H1 (cell line): ENCODE data around the gene CDH22. TPM values are rescaled to one million over a fixed set of nuclear protein-coding genes. Genes with fewer than 3 reads are reported as not detected.

ENCODE experiments used
- CTCF ChIA-PET: fragments of 300-600 bp; sonication (Branson Sonifier 250); formaldehyde crosslinking; loops from one replicate; lab custom pipeline; 2021; ENCODE audit not compliant: partially characterized antibody; lab: Charles Lee
- POLR2A ChIA-PET: fragments of 300-600 bp; sonication (Branson Sonifier 250); formaldehyde crosslinking; loops from one replicate; lab custom pipeline; 2021; ENCODE audit warnings: inconsistent platforms; ENCODE audit not compliant: partially characterized antibody; lab: Charles Lee
- DNase-seq, 2 experiments: peaks; one replicate each; pipeline versions ENCODE4 v3.0.0 to v3.0.0-alpha.2; 2010 to 2022; ENCODE audit warnings: low spot score in 2 of 2, low read depth in 1 of 2, mixed read lengths in 1 of 2
- FAIRE-seq: peaks from 2 replicates; lab custom pipeline; 2011; peaks lifted over from hg19 to GRCh38; lab: Jason Lieb, UNC
- H2AFZ ChIP-seq: 2 replicates; pipeline ENCODE4 v1.8.1; 2012; ENCODE audit warnings: low read length, inconsistent platforms
- H2AK5ac ChIP-seq: 2 replicates; pipeline ENCODE4 v1.6.1; 2013; ENCODE audit warnings: low read depth, low read length
- H2BK120ac ChIP-seq: replicated peaks from 2 replicates; pipeline ENCODE3; 2013; ENCODE audit warnings: low read depth, low read length, inconsistent platforms
- H2BK12ac ChIP-seq: 2 replicates; pipeline ENCODE4 v1.6.1; 2013; ENCODE audit warnings: low read depth, low read length
- H2BK15ac ChIP-seq: 2 replicates; pipeline ENCODE4 v1.6.1; 2013; ENCODE audit warnings: low read length
- H2BK20ac ChIP-seq: 2 replicates; pipeline ENCODE4 v1.6.1; 2013; ENCODE audit warnings: low read length
- H2BK5ac ChIP-seq: 2 replicates; pipeline ENCODE4 v1.6.1; 2013; ENCODE audit warnings: low read depth, low read length
- H3K14ac ChIP-seq: 2 replicates; pipeline ENCODE4 v1.6.1; 2013; ENCODE audit warnings: inconsistent platforms; ENCODE audit not compliant: insufficient read length
- H3K18ac ChIP-seq: 2 replicates; pipeline ENCODE4 v1.6.1; 2013; ENCODE audit warnings: low read length; ENCODE audit errors: extremely low read depth
- H3K23ac ChIP-seq: 2 replicates; pipeline ENCODE4 v1.6.1; 2013; ENCODE audit warnings: inconsistent platforms; ENCODE audit not compliant: insufficient read length
- H3K23me2 ChIP-seq: 2 replicates; pipeline ENCODE4 v1.6.1; 2013; ENCODE audit warnings: low read depth, low read length
- H3K27ac ChIP-seq: 2 replicates; pipeline ENCODE4 v1.6.1; 2011; ENCODE audit warnings: low read depth, low read length, inconsistent platforms
- H3K27me3 ChIP-seq, 4 experiments: replicated peaks in 1 of 4; 1 replicate in 1 of 4; 2 replicates in 3 of 4; pipeline versions ENCODE4 v1.6.1 to v1.8.1; 2011 to 2013; ENCODE audit warnings: low read length in 3 of 4, mild to moderate bottlenecking in 3 of 4, inconsistent platforms in 2 of 4, mixed read lengths in 2 of 4, moderate library complexity in 1 of 4; ENCODE audit not compliant: control insufficient read depth in 3 of 4, insufficient read depth in 3 of 4; ENCODE audit errors: extremely low read depth in 1 of 4
- H3K36me3 ChIP-seq, 4 experiments: 2 replicates each; pipeline versions ENCODE4 v1.6.1 to v1.8.1; 2011 to 2013; ENCODE audit warnings: mild to moderate bottlenecking in 4 of 4, low read length in 3 of 4, moderate library complexity in 2 of 4, control low read depth in 1 of 4, inconsistent platforms in 1 of 4; ENCODE audit not compliant: insufficient read depth in 4 of 4, control insufficient read depth in 2 of 4
- H3K4ac ChIP-seq: replicated peaks from 2 replicates; pipeline ENCODE3; 2013; ENCODE audit warnings: low read length, low read depth, mixed read lengths, inconsistent platforms; ENCODE audit not compliant: insufficient read length
- H3K4me1 ChIP-seq, 4 experiments: replicated peaks in 1 of 4; 1 replicate in 1 of 4; 2 replicates in 3 of 4; pipeline versions ENCODE4 v1.6.1 to v1.8.1; 2011 to 2013; ENCODE audit warnings: low read length in 3 of 4, inconsistent platforms in 2 of 4, mixed read lengths in 1 of 4; ENCODE audit not compliant: insufficient read depth in 4 of 4, control insufficient read depth in 3 of 4
- H3K4me2 ChIP-seq, 2 experiments: 2 replicates each; pipeline versions ENCODE4 v1.6.1 to v1.8.1; 2011 to 2013; ENCODE audit warnings: low read depth in 2 of 2, low read length in 2 of 2, control low read depth in 1 of 2, inconsistent platforms in 1 of 2, mild to moderate bottlenecking in 1 of 2; ENCODE audit not compliant: insufficient read depth in 1 of 2
- H3K4me3 ChIP-seq, 4 experiments: fragments of 200-600, 300-600 bp in 1 of 4; sonication (generic), shearing (Covaris generic), sonication (Bioruptor Twin) in 1 of 4; 2 replicates each; pipeline versions ENCODE4 v1.5.1 to v1.8.1; 2011 to 2016; ENCODE audit warnings: low read length in 4 of 4, low read depth in 3 of 4, control low read depth in 2 of 4, inconsistent platforms in 2 of 4, mild to moderate bottlenecking in 2 of 4, mixed read lengths in 1 of 4, moderate library complexity in 1 of 4; ENCODE audit not compliant: insufficient read depth in 2 of 4; ENCODE audit errors: extremely low read depth in 1 of 4
- H3K56ac ChIP-seq: replicated peaks from 2 replicates; pipeline ENCODE3; 2013; ENCODE audit warnings: low read depth, mild to moderate bottlenecking, mixed read lengths, low read length, inconsistent platforms; ENCODE audit not compliant: insufficient read length
- H3K79me1 ChIP-seq: 2 replicates; pipeline ENCODE4 v1.6.1; 2013; ENCODE audit warnings: low read depth, low read length, control low read depth
- H3K79me2 ChIP-seq, 2 experiments: 2 replicates each; pipeline versions ENCODE4 v1.6.1 to v1.8.1; 2012 to 2013; ENCODE audit warnings: low read length in 2 of 2, mild to moderate bottlenecking in 2 of 2, inconsistent platforms in 1 of 2; ENCODE audit not compliant: insufficient read depth in 2 of 2, control insufficient read depth in 1 of 2
- H3K9ac ChIP-seq, 4 experiments: replicated peaks in 1 of 4; 1 replicate in 1 of 4; 2 replicates in 3 of 4; pipeline versions ENCODE4 v1.6.1 to v1.8.1; 2011 to 2013; ENCODE audit warnings: low read depth in 3 of 4, low read length in 3 of 4, control low read depth in 2 of 4, mild to moderate bottlenecking in 2 of 4, moderate library complexity in 2 of 4, inconsistent platforms in 1 of 4; ENCODE audit errors: extremely low read depth in 1 of 4
- H3K9me3 ChIP-seq, 2 experiments: 2 replicates each; pipeline versions ENCODE4 v1.6.1 to v1.8.1; 2012 to 2013; ENCODE audit warnings: mild to moderate bottlenecking in 2 of 2, moderate library complexity in 2 of 2, control low read depth in 1 of 2, inconsistent platforms in 1 of 2, low read depth in 1 of 2, low read length in 1 of 2, mixed read lengths in 1 of 2; ENCODE audit not compliant: insufficient read depth in 2 of 2
- H4K20me1 ChIP-seq, 2 experiments: replicated peaks in 1 of 2; 2 replicates each; pipeline versions ENCODE3 to v1.8.1; 2011 to 2013; ENCODE audit warnings: inconsistent platforms in 2 of 2, low read length in 2 of 2, mild to moderate bottlenecking in 1 of 2; ENCODE audit not compliant: insufficient read depth in 2 of 2, control insufficient read depth in 1 of 2
- H4K5ac ChIP-seq: 2 replicates; pipeline ENCODE4 v1.6.1; 2013; ENCODE audit warnings: low read length, low read depth, mixed read lengths, inconsistent platforms; ENCODE audit not compliant: insufficient read length
- H4K8ac ChIP-seq: 2 replicates; pipeline ENCODE4 v1.8.0; 2013; ENCODE audit warnings: mild to moderate bottlenecking, moderate library complexity, low read length, inconsistent platforms; ENCODE audit not compliant: insufficient read depth; ENCODE audit errors: extremely low read depth
- H4K91ac ChIP-seq: replicated peaks from 2 replicates; pipeline ENCODE3; 2013; ENCODE audit warnings: low read length, mixed read lengths, inconsistent platforms; ENCODE audit not compliant: insufficient read length
- CHD2 ChIP-seq: IDR thresholded peaks from 2 replicates; pipeline ENCODE4 v1.6.1; 2012; ENCODE audit warnings: low read length, improper control_type of control experiment
- MAFK ChIP-seq: IDR thresholded peaks from 2 replicates; pipeline ENCODE4 v1.6.1; 2012; ENCODE audit warnings: low read depth, mild to moderate bottlenecking, improper control_type of control experiment, low read length
- POLR2A ChIP-seq, 2 experiments: IDR thresholded peaks; 1 replicate in 1 of 2; 2 replicates in 1 of 2; pipeline ENCODE4 v1.6.1; 2011; ENCODE audit warnings: low read depth in 2 of 2, low read length in 2 of 2, mild to moderate bottlenecking in 2 of 2; ENCODE audit errors: control extremely low read depth in 1 of 2
- SP1 ChIP-seq: IDR thresholded peaks from 2 replicates; pipeline ENCODE4 v1.6.1; 2011; ENCODE audit warnings: low read depth, low read length
- WGBS, 2 experiments: shearing (Covaris generic) in 1 of 2; methylation state at CpG; one replicate each; pipeline versions ENCODE4 v1.1.6 to v1.1.7; 2013 to 2015; ENCODE audit warnings: low lambda C conversion rate in 2 of 2, mixed read lengths in 2 of 2, inconsistent platforms in 1 of 2, low coverage in 1 of 2, missing lambda C conversion rate in 1 of 2; ENCODE audit not compliant: insufficient replicate concordance in 2 of 2, insufficient coverage in 1 of 2, insufficient read length in 1 of 2; ENCODE audit errors: extremely low coverage in 1 of 2, missing lambda C conversion rate in 1 of 2; 5-methylcytosine and 5-hydroxymethylcytosine counted together
- polyA plus RNA-seq, 7 experiments: library from polyadenylated mRNA; depleted of rRNA in 3 of 7; stranded (reverse) in 5 of 7; unstranded in 2 of 7; fragments of >200 nt in 5 of 7; fragments of 200-250 nt in 2 of 7; gene quantifications; 1 replicate in 5 of 7; 2 replicates in 1 of 7; 4 replicates in 1 of 7; pipeline versions ENCODE4 v1.2.1 to v1.2.3, GENCODE V29; 2011 to 2013; ENCODE audit warnings: missing spikeins in 2 of 7, mixed read lengths in 2 of 7
- total RNA-seq: library from RNA; stranded (reverse); fragmentation: NEBNext Ultra II Directional; extraction: Animal tissue kit (Norgen Biotek cat#: 25700); gene quantifications from 2 replicates; pipeline ENCODE4 v1.2.1, GENCODE V29; 2021
- TF ChIP-seq, protein P1 (sequence below): IDR thresholded peaks from 2 replicates; pipeline ENCODE4 v1.6.1; 2012; ENCODE audit warnings: inconsistent platforms

The CDH22 gene
- total and polyA plus RNA-seq, 2 of the 8 experiments (the other 6 are each of a cell fraction or from before 2014, with no cell fraction given) = 0.35 to 0.39 TPM

- WGBS, 2 experiments = 78% methylated on average over 10 of the region's 10 CpGs; no CpG with 5 or more reads in 1 of the 2 experiments
- Histone ChIP-seq H3K4me3 (no peak overlapping the region), H3K18ac (peak overlapping the region; percentile 95), H3K56ac (no peak overlapping the region), H3K14ac (no peak overlapping the region), H3K23ac (no peak overlapping the region), H4K91ac (peak overlapping the region; percentile 45), H3K36me3 (no peaks in the 10 kb centered on the region), H2BK20ac (peak overlapping the region; percentile 95), H3K27ac (no peak overlapping the region), H3K4me2 (no peak overlapping the region), H2BK12ac (peak overlapping the region; percentile 97; the same call in 1 of the 2 replicates), H3K27me3 (no peaks in the 10 kb centered on the region), H2AK5ac (peak overlapping the region; percentile 94), H2BK5ac (peak overlapping the region; percentile 86; the same call in 1 of the 2 replicates), H4K20me1 (no peaks in the 10 kb centered on the region), H2BK120ac (no peak overlapping the region), H4K8ac (peak overlapping the region; percentile 58; the same call in 1 of the 2 replicates), H2BK15ac (peak overlapping the region; percentile 76; the same call in 1 of the 2 replicates), H3K79me1 (no peaks in the 10 kb centered on the region), H3K9me3 (no peaks in the 10 kb centered on the region), H3K4ac (no peak overlapping the region), H4K5ac (no peak overlapping the region), H3K79me2 (no peaks in the 10 kb centered on the region), H3K9ac (no peak overlapping the region), H3K23me2 (peaks cover 4% of the 10 kb centered on the region; the same call in 1 of the 2 replicates), H3K4me1 (peaks cover 15 to 41% (median 33%) of the 10 kb centered on the region in 4 experiments), H2AFZ (no peak overlapping the region)
- POLR2A ChIA-PET = interaction anchor here (1.4 kb wide), 1 partner anchor 28 kb away, joined by 3 read pairs; no protein-coding TSS in a partner anchor
- TF ChIP-seq, protein P1, sequence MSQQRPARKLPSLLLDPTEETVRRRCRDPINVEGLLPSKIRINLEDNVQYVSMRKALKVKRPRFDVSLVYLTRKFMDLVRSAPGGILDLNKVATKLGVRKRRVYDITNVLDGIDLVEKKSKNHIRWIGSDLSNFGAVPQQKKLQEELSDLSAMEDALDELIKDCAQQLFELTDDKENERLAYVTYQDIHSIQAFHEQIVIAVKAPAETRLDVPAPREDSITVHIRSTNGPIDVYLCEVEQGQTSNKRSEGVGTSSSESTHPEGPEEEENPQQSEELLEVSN = peak; percentile 89
- TF ChIP-seq SP1 (peak; percentile 75; the same call in 1 of the 2 replicates), CHD2 (0 out of 2 replicates have a peak, but pooled peaks have one; percentile 34), MAFK (no peak), POLR2A (IDR thresholded peaks at IDR 0.05; ENCODE audit: control extremely low read depth in 1 of 2, low read depth in 2 of 2, low read length in 2 of 2) (no peak)
- DNase-seq (no peak), FAIRE-seq (no peak)
- CTCF ChIA-PET = interaction anchor here (0.7 to 1.7 kb wide), 4 partner anchors 10 to 49 kb away, joined by 3 to 7 read pairs (median 5); no protein-coding TSS in a partner anchor
These were observed 87.7 kb downstream of the CDH22 start for GRCh38 chr20:46220455-46221207.
